Small intestine (tissue), 7 donors: Measurements from ENCODE around the gene PDLIM7. TPM values are rescaled to one million over a fixed set of nuclear protein-coding genes. Genes with fewer than 3 reads are reported as not detected.

Experiments used
- DNase-seq, 2 donors: peaks; one replicate each; pipeline versions ENCODE4 v3.0.0 to v3.0.0-alpha.2; 2013
- FAIRE-seq: peaks from 2 replicates; lab custom pipeline; 2012; peaks lifted over from hg19 to GRCh38; lab: Jason Lieb, UNC
- H3K27ac ChIP-seq, 3 donors: one replicate each; pipeline ENCODE4 v1.5.1; 2013; ENCODE audit warnings: low read length in 2 of 3, mild to moderate bottlenecking in 2 of 3, control low read depth in 1 of 3, inconsistent platforms in 1 of 3, low read depth in 1 of 3, moderate library complexity in 1 of 3
- H3K27me3 ChIP-seq, 3 donors: one replicate each; pipeline ENCODE4 v1.6.1; 2013; ENCODE audit warnings: low read length in 3 of 3, inconsistent platforms in 1 of 3; ENCODE audit not compliant: control insufficient read depth in 3 of 3, insufficient read depth in 3 of 3
- H3K36me3 ChIP-seq, 3 donors: one replicate each; pipeline ENCODE4 v1.6.1; 2013; ENCODE audit warnings: low read length in 3 of 3, inconsistent platforms in 1 of 3, low read depth in 1 of 3, mild to moderate bottlenecking in 1 of 3, moderate library complexity in 1 of 3; ENCODE audit not compliant: control insufficient read depth in 3 of 3, insufficient read depth in 2 of 3
- H3K4me1 ChIP-seq, 3 donors: one replicate each; pipeline ENCODE4 v1.6.1; 2013; ENCODE audit warnings: low read length in 2 of 3, inconsistent platforms in 1 of 3, low read depth in 1 of 3, mild to moderate bottlenecking in 1 of 3, moderate library complexity in 1 of 3; ENCODE audit not compliant: control insufficient read depth in 3 of 3, insufficient read depth in 2 of 3
- H3K4me3 ChIP-seq, 3 donors: one replicate each; pipeline ENCODE4 v1.5.1; 2013; ENCODE audit warnings: low read length in 3 of 3, control low read depth in 1 of 3, inconsistent platforms in 1 of 3, low read depth in 1 of 3, mild to moderate bottlenecking in 1 of 3, moderate library complexity in 1 of 3
- H3K9me3 ChIP-seq, 2 donors: one replicate each; pipeline ENCODE4 v1.6.1; 2013; ENCODE audit warnings: low read depth in 1 of 2, low read length in 1 of 2; ENCODE audit not compliant: control insufficient read depth in 2 of 2, insufficient read depth in 1 of 2
- WGBS, 3 donors: extraction: QIAGEN DNeasy Blood & Tissue Kit; methylation state at CpG; one replicate each; pipeline ENCODE4 v1.1.7; 2013; 5-methylcytosine and 5-hydroxymethylcytosine counted together
- polyA plus RNA-seq, 4 donors: library from polyadenylated mRNA; stranded (reverse) in 3 of 4; unstranded in 1 of 4; fragments of 200-250 nt in 3 of 4; fragments of 120-200 nt in 1 of 4; gene quantifications; one replicate each; pipeline versions ENCODE4 v1.2.1 to v1.2.3, GENCODE V29; 2013
- donor health status: healthy with polysubstance abuse.
- donor health status: control.
- donor health status: control.
- donor health status: Bipolar disorder and iron deficiency.
- donor health status: healthy.

Gene PDLIM7
- polyA plus RNA-seq, 4 donors: 3.8 to 44.4 (median 18.3) TPM

DNA sequence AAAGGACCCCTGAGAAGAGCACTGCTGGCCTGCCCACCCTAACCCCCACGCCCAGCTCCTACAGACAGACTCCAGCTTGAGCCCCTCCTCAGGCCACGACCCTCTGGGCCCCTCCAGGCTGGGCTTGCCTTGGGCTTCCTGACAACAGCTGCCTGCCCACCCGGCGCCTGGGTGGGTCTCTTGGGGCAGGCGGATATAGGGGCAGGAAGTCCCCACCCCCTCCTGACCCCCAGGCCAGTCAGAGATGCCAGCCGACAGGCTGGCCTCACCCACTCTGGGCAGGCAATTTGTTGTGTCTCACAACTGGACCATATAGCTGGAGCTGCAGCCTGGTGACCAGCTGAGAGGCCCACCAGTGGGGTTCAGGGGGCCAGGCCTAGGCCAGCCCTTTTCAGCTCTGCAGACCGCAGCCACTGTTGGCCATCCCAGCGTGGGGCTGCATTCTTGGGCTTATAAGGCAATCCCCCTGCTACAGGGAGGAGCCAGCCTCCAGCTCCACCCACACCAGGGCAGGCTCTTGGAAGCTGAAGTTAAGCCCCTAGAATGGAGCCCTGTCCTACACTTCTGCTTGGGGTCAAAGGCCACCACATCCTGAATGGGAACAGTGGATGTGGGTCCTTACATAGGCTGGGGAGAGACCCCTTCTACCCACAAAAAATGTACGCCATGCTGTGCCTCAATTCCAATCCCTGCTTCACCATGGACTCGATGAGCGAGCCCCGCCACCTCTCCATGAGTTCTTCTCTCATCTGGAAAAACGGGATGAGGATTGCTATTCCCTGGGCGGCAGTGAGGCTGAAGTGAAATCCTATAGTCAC is 2.0 kb downstream of the PDLIM7 start:
- Histone ChIP-seq H3K36me3 (peaks cover 0 to 45% (median 0%) of the 10 kb centered on the region in 3 donors), H3K9me3 (no peaks in the 10 kb centered on the region), H3K27ac (peak overlapping the region in 2 of 3 donors; percentile 76 to 83), H3K27me3 (peaks cover 0 to 20% (median 0%) of the 10 kb centered on the region in 3 donors), H3K4me3 (peak overlapping the region in 1 of 3 donors; percentile 60), H3K4me1 (peaks cover 0 to 15% (median 3%) of the 10 kb centered on the region in 3 donors)
- FAIRE-seq (no peak), DNase-seq (peak in 1 of 2 donors; percentile 42)
- 62 to 83% (median 74%) methylated on average over 14 of the region's 14 CpGs for WGBS, 3 donors

DNA sequence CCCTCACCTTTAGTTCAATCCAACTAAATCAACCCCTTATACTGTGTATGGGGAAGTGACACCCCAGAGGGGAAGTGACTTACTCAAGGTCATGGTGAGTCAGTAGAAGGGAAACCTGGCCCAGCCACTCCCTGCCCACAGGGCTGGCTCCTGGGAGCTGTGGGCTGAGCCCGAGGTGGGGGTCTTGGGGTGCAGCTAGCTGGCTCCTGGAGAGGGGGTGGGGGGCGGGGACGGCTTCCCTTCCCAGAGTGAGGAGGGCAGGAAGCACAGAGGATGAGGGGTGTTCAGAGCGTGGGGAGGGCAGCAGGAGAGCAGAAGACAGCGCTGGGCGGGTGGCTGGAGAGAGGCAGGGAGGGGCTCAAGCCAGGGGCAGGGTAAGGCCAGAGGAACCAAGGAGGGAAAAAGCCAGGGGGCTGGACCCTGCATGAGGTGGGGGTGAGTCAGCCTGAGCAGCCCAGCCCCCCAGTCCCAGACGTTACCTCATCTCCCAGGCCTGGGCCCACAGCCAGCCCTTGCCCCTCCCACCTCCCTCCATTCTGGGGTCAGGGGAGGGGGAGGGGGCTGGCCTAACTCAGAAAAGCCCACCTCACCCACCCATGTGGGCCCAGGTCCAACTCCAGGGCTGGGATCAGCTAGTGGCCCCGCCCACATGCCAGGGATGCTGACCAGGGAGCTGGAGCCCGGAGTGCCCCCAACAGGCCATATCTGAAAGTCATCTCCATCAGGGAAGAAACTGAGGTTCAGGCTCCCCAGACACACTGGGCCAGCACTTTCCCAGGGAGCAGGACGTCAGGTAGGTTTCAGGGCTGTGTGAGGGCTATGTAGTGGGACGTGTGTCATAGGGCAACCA is 2.8 kb downstream of the PDLIM7 start:
- H3K9me3 ChIP-seq: no peaks in the 10 kb centered on the region
- H3K36me3 ChIP-seq: peaks cover 0 to 53% (median 0%) of the 10 kb centered on the region in 3 donors
- DNase-seq (peak; percentile 38 to 41), FAIRE-seq (no peak)
- peaks cover 0 to 13% (median 3%) of the 10 kb centered on the region in 3 donors for H3K4me1 ChIP-seq
- 38 to 78% (median 66%) methylated on average over 10 to 11 of the region's 11 CpGs for WGBS, 3 donors
- H3K27me3 ChIP-seq: peaks cover 0 to 17% (median 0%) of the 10 kb centered on the region in 3 donors
- peak overlapping the region in 1 of 3 donors; percentile 13 for H3K4me3 ChIP-seq
- H3K27ac ChIP-seq: peak overlapping the region in 2 of 3 donors; percentile 76 to 83

DNA sequence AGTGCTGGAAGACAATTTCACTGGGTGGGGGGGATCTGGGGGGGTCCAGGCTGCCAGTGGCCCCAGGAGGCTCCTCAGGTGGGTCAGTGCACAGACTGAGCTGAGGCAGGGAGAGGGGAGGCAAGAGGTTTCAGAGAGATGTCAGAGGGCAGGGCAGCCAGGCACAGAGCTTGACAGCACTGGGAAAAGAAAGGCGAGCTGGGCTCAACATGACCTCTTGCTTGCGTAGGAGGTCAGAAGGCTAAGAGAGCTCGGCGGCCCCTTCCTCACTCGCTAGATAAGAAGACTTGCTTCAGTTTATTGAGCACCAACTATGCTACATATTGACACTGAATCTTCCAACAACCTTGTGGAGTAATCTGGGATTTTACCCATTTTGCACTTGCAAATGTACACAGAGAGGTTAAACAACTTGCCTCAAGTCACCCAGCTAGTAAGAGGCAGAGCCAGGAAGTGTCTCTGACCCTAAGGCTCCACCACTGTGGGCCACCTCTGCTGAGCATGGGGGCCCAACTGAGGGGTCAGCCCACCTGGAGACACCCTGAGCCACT is 3.5 kb downstream of the PDLIM7 start:
- H3K4me3 ChIP-seq: no peak overlapping the region
- peaks cover 0 to 13% (median 3%) of the 10 kb centered on the region in 3 donors for H3K4me1 ChIP-seq
- H3K36me3 ChIP-seq: peaks cover 0 to 60% (median 0%) of the 10 kb centered on the region in 3 donors
- peak overlapping the region in 2 of 3 donors; percentile 53 for H3K27ac ChIP-seq
- DNase-seq (no peak), FAIRE-seq (no peak)
- peaks cover 0 to 12% (median 0%) of the 10 kb centered on the region in 3 donors for H3K27me3 ChIP-seq
- no peaks in the 10 kb centered on the region for H3K9me3 ChIP-seq
- WGBS, 3 donors: 81 to 96% (median 93%) methylated on average over 5 of the region's 5 CpGs

DNA sequence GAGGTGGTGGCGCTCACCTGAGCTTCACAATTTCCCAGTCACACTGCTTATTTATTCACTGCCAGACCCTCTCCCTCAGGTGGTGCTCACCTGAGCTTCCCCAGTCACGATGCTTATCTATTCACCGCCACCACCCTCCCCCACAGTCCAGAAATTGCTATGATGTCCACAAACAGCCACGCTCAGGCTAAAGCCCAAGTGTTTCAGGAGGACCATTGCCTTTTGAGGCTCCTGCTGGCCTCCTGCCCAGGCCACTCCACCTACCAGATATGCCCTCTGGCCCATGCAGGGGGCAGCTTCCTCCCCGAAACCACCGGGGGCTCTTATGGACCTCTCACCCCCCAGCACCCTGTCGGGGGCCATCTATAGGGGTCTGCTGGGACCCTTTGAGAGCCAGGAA is 4.6 kb downstream of the PDLIM7 start:
- Histone ChIP-seq H3K4me3 (no peak overlapping the region), H3K36me3 (peaks cover 0 to 69% (median 0%) of the 10 kb centered on the region in 3 donors), H3K27me3 (peaks cover 0 to 2% (median 0%) of the 10 kb centered on the region in 3 donors), H3K27ac (no peak overlapping the region), H3K4me1 (peaks cover 0 to 6% (median 3%) of the 10 kb centered on the region in 3 donors), H3K9me3 (no peaks in the 10 kb centered on the region)
- DNase-seq (no peak), FAIRE-seq (no peak)
- 77 to 82% (median 79%) methylated on average over 7 of the region's 7 CpGs for WGBS, 3 donors

GRCh38 chr5:177491983-177492746 is 5.2 kb downstream of the PDLIM7 start:
- H3K4me3 ChIP-seq: no peak overlapping the region
- H3K27me3 ChIP-seq: no peaks in the 10 kb centered on the region
- no peak for DNase-seq
- FAIRE-seq: no peak
- H3K4me1 ChIP-seq: peaks cover 0 to 3% (median 3%) of the 10 kb centered on the region in 3 donors
- no peak overlapping the region for H3K27ac ChIP-seq
- peaks cover 0 to 76% (median 0%) of the 10 kb centered on the region in 3 donors for H3K36me3 ChIP-seq
- 92 to 95% (median 93%) methylated on average over 49 to 54 of the region's 54 CpGs for WGBS, 3 donors
- H3K9me3 ChIP-seq: no peaks in the 10 kb centered on the region

- DNase-seq (peak; percentile 28 to 37), FAIRE-seq (no peak)
- no peaks in the 10 kb centered on the region for H3K9me3 ChIP-seq
- peaks cover 0 to 3% (median 2%) of the 10 kb centered on the region in 3 donors for H3K4me1 ChIP-seq
- WGBS, 3 donors: 68 to 85% (median 73%) methylated on average over 37 to 43 of the region's 43 CpGs
- H3K27me3 ChIP-seq: no peaks in the 10 kb centered on the region
- no peak overlapping the region for H3K4me3 ChIP-seq
- H3K36me3 ChIP-seq: peaks cover 0 to 79% (median 0%) of the 10 kb centered on the region in 3 donors
- no peak overlapping the region for H3K27ac ChIP-seq
Observed at GRCh38 chr5:177491429-177491945, 5.9 kb downstream of the PDLIM7 start.

GRCh38 chr5:177490992-177491391 is 6.4 kb downstream of the PDLIM7 start:
- Histone ChIP-seq H3K9me3 (no peaks in the 10 kb centered on the region), H3K27me3 (no peaks in the 10 kb centered on the region), H3K27ac (no peak overlapping the region), H3K4me3 (no peak overlapping the region), H3K4me1 (peaks cover 0 to 3% (median 0%) of the 10 kb centered on the region in 3 donors), H3K36me3 (peaks cover 0 to 83% (median 0%) of the 10 kb centered on the region in 3 donors)
- 88 to 93% (median 90%) methylated on average over 16 of the region's 16 CpGs for WGBS, 3 donors
- DNase-seq (no peak), FAIRE-seq (no peak)
